ENCODE results near the gene ITGA7.
A peak's percentile ranks its signal among the peaks of the same experiment; 100 is the strongest.

ITGA7 gene

GRCh38 chr12:55642267-55642666, 65.4 kb downstream of the ITGA7 start:
- Histone ChIP-seq H3K4me2 (ENCODE audit: low read depth, low read length, poor library complexity, severe bottlenecking) (peak overlapping the region; percentile 41), H3K79me2 (ENCODE audit: insufficient read depth, low read length) (no peaks in the 10 kb centered on the region), H4K20me1 (ENCODE audit: insufficient read depth, low read length, poor library complexity, severe bottlenecking) (no peaks in the 10 kb centered on the region), H2AFZ (ENCODE audit: low read length) (peak overlapping the region; percentile 56; the same call in 1 of the 2 replicates), H3K9me3 (ENCODE audit: insufficient read depth, low read depth, low read length) (no peaks in the 10 kb centered on the region), H3K9ac (ENCODE audit: low read depth, low read length, poor library complexity, severe bottlenecking) (no peak overlapping the region), H3F3A (ENCODE audit: low read depth) (no peaks in the 10 kb centered on the region), H3K4me3 (ENCODE audit: low read length, poor library complexity, severe bottlenecking) (no peak overlapping the region), H3K9me2 (replicated peaks; ENCODE audit: low read depth, low read length) (no peaks in the 10 kb centered on the region), H3K27me3 (ENCODE audit: insufficient read depth, low read length, poor library complexity, severe bottlenecking) (no peaks in the 10 kb centered on the region), H3K4me1 (ENCODE audit: insufficient read depth, low read length, poor library complexity, severe bottlenecking) (peaks cover 19% of the 10 kb centered on the region), H3K36me3 (ENCODE audit: insufficient read depth, low read length) (no peaks in the 10 kb centered on the region)
- TF ChIP-seq EZH2phosphoT487 (IDR thresholded peaks at IDR 0.05; ENCODE audit: borderline replicate concordance) (no peak), CTCF (conservative IDR thresholded peaks at IDR 0.05; ENCODE audit: low read length) (no peak)

DNA sequence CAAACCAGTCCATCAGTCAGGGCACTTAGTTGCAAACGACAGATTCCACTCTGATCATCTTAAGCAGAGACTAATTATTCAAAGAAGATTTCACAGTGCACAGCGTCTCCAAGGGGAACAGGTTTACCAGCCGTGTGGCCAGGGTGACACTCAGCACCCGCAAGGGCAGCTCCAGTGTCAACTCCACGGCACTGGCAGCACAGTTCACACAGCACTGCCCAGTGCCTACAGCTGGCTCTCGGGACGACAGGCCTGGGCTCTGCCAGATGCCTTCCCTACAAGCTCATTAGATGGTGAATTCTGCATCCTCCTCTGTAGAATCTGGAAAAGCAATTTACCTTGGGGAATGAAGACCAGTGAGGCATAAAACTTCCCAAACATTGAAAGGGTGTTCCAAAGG, 66.1 kb downstream of the ITGA7 start:
- no peaks in the 10 kb centered on the region for H3K36me3 ChIP-seq (ENCODE audit: insufficient read depth, low read length)
- no peaks in the 10 kb centered on the region for H3K9me3 ChIP-seq (ENCODE audit: insufficient read depth, low read depth, low read length)
- H3F3A ChIP-seq (ENCODE audit: low read depth): no peaks in the 10 kb centered on the region
- no peak overlapping the region for H3K9ac ChIP-seq (ENCODE audit: low read depth, low read length, poor library complexity, severe bottlenecking)
- no peaks in the 10 kb centered on the region for H3K79me2 ChIP-seq (ENCODE audit: insufficient read depth, low read length)
- no peak overlapping the region for H2AFZ ChIP-seq (ENCODE audit: low read length)
- no peaks in the 10 kb centered on the region for H3K9me2 ChIP-seq (replicated peaks; ENCODE audit: low read depth, low read length)
- H3K4me1 ChIP-seq (ENCODE audit: insufficient read depth, low read length, poor library complexity, severe bottlenecking): peaks cover 25% of the 10 kb centered on the region
- H3K27me3 ChIP-seq (ENCODE audit: insufficient read depth, low read length, poor library complexity, severe bottlenecking): no peaks in the 10 kb centered on the region
- no peak overlapping the region for H3K4me2 ChIP-seq (ENCODE audit: low read depth, low read length, poor library complexity, severe bottlenecking)
- H4K20me1 ChIP-seq (ENCODE audit: insufficient read depth, low read length, poor library complexity, severe bottlenecking): no peaks in the 10 kb centered on the region
- TF ChIP-seq CTCF (conservative IDR thresholded peaks at IDR 0.05; ENCODE audit: low read length): no peak
- TF ChIP-seq EZH2phosphoT487 (IDR thresholded peaks at IDR 0.05; ENCODE audit: borderline replicate concordance): no peak
- no peak overlapping the region for H3K4me3 ChIP-seq (ENCODE audit: low read length, poor library complexity, severe bottlenecking)

DNA sequence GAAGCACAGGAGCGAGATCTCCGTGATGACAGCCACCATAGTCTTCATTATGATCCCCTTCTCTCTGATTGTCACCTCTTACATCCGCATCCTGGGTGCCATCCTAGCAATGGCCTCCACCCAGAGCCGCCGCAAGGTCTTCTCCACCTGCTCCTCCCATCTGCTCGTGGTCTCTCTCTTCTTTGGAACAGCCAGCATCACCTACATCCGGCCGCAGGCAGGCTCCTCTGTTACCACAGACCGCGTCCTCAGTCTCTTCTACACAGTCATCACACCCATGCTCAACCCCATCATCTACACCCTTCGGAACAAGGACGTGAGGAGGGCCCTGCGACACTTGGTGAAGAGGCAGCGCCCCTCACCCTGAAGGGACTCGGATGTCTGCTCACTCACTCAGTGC, 70.2 kb downstream of the ITGA7 start:
- H4K20me1 ChIP-seq (ENCODE audit: insufficient read depth, low read length, poor library complexity, severe bottlenecking): no peaks in the 10 kb centered on the region
- H3K9me3 ChIP-seq (ENCODE audit: insufficient read depth, low read depth, low read length): no peaks in the 10 kb centered on the region
- H3K4me3 ChIP-seq (ENCODE audit: low read length, poor library complexity, severe bottlenecking): peak overlapping the region; percentile 31
- H3K36me3 ChIP-seq (ENCODE audit: insufficient read depth, low read length): no peaks in the 10 kb centered on the region
- no peaks in the 10 kb centered on the region for H3K79me2 ChIP-seq (ENCODE audit: insufficient read depth, low read length)
- no peaks in the 10 kb centered on the region for H3K9me2 ChIP-seq (replicated peaks; ENCODE audit: low read depth, low read length)
- TF ChIP-seq CTCF (conservative IDR thresholded peaks at IDR 0.05; ENCODE audit: low read length) (no peak), EZH2phosphoT487 (IDR thresholded peaks at IDR 0.05; ENCODE audit: borderline replicate concordance) (no peak)
- no peaks in the 10 kb centered on the region for H3K27me3 ChIP-seq (ENCODE audit: insufficient read depth, low read length, poor library complexity, severe bottlenecking)
- no peak overlapping the region for H3K9ac ChIP-seq (ENCODE audit: low read depth, low read length, poor library complexity, severe bottlenecking)
- peaks cover 26% of the 10 kb centered on the region for H3K4me1 ChIP-seq (ENCODE audit: insufficient read depth, low read length, poor library complexity, severe bottlenecking)
- H3F3A ChIP-seq (ENCODE audit: low read depth): no peaks in the 10 kb centered on the region
- H3K4me2 ChIP-seq (ENCODE audit: low read depth, low read length, poor library complexity, severe bottlenecking): peak overlapping the region; percentile 58
- peak overlapping the region; percentile 37; the same call in 1 of the 2 replicates for H2AFZ ChIP-seq (ENCODE audit: low read length)
